Stimulated activated CD4-positive, alpha-beta T cell treated with anti-CD3 and anti-CD28 coated beads, Interleukin-2, amount 100 ng/mL, for 24 hours (primary cell): ENCODE measurements around the gene SCD5.

Experiments
- DNase-seq, 2 donors: peaks; one replicate each; pipeline ENCODE4 v3.0.0-alpha.2; 2020

Gene SCD5

DNA sequence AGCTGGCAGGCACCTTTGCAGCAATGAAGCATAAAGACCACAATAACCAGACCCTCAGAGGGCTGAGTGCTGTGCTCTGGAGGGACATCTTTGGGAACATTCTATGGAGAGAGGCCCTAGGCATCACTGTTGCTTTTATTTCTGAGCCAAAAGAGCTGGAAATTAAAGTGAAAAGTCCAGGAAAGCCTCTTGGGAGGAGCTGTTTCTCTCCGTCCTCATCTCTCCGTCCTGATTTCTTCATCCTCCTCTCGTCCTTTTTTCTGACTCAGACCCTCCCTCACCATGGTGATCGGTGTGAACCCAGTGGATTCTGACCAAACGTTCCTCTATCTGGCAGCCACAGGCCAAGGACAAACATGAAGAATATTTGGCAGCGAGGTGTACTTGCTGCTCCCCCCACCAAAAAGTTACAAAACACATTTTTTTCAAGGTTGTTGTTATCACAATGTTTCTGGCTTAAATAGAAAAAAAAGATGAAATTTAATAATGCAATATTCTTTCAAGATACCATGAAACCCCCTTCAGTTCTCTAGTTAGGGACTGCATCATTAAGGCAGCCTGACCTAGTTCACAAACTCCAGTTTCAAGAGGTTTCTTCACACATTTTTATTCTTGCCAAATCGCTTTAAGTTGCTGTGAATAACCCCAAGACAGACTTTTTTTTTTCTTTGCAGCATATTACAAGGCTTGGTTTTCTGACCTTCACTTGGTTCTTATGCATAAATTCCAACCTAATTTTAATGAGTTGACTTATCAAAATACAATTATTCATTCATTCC lies 80.2 kb downstream of the SCD5 start:
- no peak for DNase-seq

DNA sequence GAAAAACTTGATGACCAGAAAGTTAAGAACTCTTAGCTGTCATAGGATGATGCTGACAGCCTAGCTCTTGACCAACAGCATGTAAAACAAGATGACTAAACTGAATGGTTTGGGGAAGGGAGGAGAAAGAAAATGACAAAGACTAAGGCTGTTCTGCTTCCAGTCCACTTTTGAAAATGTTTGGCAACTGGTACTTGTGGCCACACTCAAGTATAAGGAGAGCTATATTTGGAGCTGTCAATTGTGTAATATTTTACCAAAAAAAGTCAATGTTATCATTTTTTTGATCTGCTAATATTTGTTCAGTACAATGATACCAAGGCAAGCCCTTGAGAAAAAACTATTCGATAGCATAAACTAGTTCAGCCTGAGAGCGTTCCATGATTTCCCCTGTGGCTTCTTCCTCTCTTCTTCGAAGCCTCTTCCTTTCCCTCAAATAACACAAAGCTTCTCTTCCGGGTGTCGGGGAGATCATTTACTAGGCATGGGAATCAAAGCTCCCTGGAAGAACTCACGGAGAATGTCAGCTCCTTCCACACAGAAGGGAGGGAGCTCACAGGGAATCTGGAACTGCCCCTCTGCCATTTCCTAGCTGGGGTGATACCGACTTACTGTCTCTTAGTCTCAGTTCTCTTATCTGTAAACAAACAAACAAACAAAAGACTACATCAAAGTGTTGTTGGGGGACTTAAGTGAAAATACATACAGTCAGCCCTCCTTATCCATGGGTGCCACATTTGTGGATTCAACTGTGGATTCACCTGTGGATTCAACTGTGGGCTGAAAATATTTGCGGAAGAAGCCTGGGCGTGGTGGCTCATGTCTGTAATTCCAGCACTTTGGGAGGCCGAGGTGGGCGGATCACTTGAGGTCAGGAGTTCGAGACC lies 82.6 kb downstream of the SCD5 start:
- no peak for DNase-seq

DNA sequence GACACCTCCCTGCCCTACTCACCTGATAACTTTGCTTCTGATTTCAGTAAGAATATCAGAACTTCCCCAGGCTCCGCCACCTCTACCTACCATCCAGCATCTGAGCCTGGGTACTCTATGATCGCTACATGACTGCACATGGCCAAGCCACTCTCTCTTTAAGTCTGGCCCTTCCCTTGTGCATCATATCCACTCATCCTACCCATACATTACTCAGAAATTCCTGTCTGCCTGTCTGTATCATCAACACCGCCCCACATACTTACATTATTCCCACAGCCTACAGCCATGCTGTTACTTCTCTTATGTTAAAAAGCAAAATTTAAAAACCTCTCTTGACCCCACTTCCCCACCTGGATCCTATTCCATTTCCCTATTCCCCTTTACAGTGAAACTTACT lies 84.7 kb downstream of the SCD5 start:
- no peak for DNase-seq

DNA sequence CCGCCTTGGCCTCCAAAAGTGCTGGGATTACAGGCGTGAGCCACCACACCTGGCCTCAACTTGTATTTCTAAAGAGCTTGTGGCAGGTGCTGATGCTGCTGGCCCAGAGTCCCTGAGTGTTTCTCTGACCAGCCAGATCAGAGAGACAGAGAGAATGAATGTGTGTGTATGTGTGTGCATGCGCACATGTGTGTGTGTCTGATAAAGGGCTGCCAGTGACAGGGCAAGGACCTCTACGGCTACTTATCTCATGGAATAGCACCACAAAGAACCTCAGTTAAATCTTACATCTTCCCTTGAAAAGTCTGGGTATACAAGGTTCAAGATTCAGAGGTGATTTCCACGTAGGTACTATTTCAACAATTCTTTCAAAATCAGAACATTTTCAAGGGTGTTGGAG lies 86.0 kb downstream of the SCD5 start:
- DNase-seq: no peak

DNA sequence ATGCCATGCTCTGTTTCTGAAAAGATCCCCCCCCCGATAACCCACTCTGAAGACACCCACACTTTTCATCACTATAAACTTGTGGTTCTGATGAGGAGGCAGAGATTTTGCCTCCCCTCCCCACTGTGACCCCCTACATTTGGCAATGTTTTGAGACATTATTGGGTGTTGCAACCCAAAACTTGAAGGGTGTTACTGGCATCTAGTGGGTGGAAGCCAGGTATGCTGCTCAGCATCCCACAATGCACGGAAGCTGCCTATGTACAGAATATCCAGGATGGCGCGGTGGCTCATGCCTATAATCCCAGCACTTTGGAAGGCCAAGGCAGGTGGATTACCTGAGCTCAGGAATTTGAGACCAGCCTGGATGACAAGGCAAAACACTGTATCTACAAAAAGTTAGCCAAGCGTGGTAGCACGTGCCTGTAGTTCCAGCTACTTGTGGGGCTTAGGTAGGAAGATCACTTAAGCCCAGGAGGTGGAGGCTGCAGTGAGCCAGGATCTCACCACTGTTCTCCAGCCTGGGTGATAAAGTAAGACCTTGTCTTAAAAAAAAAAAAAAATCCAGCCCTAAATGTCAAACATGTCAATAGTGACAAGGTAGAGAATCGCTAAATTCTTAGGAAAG lies 87.3 kb downstream of the SCD5 start:
- no peak for DNase-seq

GRCh38 chr4:82710197-82710929 lies 88.2 kb downstream of the SCD5 start:
- DNase-seq: no peak

GRCh38 chr4:82708982-82709381 lies 89.6 kb downstream of the SCD5 start:
- DNase-seq: no peak

- DNase-seq: no peak
These were observed 92.1 kb downstream of the SCD5 start for GRCh38 chr4:82706349-82707000.

GRCh38 chr4:82705928-82706300 lies 92.7 kb downstream of the SCD5 start:
- DNase-seq: no peak

DNA sequence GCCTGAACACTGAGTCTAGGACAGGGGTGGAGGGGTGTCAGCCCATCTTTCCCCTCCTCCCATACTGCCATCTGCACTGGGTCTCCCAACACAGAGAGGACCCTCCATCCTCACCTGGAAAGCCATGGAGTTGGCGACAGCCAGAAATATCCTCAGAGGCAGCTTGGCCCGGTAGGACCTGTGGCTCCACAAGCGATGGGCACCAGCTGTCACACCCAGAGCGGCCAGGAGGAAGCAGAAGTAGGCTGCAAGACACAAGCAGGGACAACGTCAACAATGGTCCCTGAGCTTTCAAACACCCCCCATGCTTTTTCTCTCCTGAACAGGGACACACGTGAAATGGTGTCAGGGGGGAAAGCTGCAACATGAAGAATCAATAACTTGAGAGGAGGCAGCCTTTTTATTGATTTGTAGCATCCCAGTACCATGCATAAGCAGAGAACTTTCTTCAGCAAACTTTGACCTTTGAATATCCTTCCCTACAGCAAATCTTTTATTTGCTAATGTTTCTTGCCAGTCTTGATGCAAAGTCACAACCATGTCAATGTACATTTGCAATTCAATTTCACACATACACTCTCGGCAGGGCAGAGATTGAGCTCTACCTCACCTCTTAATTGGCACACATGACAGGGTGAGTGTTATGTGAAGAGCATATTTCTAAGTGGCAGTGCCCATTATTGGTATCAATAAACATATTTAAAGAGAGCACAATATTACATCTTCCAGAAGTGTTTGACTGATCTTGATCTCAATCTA lies 93.2 kb downstream of the SCD5 start:
- no peak for DNase-seq

GRCh38 chr4:82704156-82704555 lies 94.4 kb downstream of the SCD5 start:
- DNase-seq: no peak

GRCh38 chr4:82698412-82698811 lies 100.2 kb downstream of the SCD5 start:
- DNase-seq: no peak

GRCh38 chr4:82697561-82697960 lies 101.0 kb downstream of the SCD5 start:
- no peak for DNase-seq

- no peak for DNase-seq
These were observed 102.3 kb downstream of the SCD5 start for GRCh38 chr4:82696117-82696860.

GRCh38 chr4:82694892-82695291 lies 103.7 kb downstream of the SCD5 start:
- DNase-seq: no peak

DNA sequence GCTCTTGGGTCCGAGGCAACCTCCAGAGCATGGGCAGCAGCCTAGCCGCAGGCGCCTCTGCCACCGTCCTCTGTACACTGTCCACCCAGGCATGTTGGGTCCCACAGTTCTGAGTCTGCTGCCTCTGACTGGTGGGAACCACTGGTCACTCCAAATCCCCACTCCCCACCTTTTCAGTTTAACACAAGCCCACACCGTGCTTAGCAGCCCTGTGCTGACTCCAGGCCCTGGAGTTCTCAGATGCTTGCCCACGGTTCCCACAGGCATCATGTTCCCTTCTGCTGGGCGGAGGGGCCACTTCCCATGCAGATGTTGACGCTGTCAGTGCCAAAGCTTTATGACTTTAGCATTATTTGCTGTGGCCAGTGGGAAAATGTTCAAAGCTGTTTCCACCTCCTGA lies 104.5 kb downstream of the SCD5 start:
- DNase-seq: no peak

DNA sequence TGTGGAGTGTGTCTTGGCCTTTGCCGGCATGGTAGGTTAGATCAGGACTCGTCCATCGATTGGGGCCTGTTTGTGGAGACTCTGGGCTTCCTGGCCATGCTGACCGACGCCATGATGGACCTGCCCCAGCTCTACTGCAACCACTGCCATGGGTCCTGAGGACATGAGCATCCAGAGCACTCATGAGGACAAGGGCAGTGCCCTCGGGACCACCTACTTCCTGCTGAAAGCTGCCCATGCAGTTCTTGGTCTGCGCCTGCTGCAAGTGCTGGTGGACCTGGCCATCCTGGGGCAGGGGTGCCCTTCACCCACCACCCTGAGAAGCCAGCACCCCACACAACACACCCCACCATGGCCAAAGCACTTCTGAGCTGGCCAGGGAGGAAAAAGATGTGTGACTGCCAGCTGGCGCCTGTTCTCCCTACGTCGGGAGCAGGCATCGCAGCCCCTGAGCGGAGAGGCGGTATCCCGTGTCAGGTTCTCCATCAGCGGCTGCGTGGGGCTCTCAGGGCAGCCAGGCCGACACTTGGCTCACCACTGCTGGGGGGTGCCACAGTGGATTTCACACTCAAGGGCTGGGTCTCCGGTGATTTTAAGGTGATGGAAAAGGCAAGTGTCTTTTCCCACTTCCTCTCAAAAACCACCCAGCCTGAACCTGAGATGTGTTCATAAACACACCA lies 106.4 kb downstream of the SCD5 start:
- DNase-seq: no peak

DNA sequence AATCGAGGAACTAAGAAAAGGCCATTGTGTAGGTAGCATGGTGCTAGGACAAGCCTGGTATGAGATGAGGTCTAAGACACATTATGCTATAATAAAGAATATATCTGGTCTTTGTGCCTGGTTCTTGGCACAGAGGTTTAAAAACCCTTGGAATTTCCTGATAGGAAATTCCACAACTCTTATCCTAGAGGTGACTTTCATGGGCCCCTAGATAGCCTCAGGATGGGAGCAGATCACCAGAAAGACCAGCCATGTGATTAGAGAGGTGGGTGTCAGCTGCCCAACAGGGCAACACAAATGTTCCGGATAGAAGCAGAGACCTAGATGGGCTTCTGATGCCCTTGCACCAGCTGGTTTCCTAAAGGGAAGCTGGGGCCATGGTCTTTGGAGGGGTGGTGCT lies 107.2 kb downstream of the SCD5 start:
- no peak for DNase-seq

DNA sequence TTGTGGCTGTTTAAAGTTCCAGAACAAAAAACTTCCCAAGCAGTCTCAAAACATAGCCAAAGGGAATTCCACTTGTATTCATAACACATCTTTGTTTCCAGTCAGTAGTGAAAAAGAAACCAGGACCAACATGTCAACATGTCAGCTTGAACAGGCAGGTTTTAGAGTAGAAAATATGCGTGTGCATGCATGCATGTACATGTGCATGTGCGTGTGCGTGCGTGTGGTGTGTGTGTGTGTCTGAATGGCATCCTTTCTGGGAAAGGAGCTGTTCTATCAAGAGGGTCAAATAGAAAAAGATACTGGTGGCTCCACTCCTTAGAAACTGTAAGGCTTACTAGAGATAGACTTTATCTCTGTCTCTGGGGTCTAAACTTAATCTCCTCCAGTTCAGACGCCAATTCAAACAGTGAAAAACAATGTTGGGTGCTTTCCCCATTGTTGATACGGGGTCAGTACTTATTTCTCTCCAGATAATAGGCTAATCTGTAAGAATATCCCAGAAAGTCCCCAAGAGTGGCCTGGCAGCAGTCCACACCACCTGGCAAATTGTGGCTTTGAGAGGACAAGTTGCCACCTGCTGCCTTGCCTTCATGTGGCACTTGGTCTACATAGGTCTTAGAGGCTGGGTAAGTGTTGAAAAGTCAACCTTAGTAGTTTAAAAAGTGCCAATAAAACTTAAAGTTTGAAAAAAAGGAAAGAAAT lies 110.4 kb downstream of the SCD5 start:
- no peak for DNase-seq

GRCh38 chr4:82687531-82687930 lies 111.1 kb downstream of the SCD5 start:
- DNase-seq: no peak
